Measurements from ENCODE around the gene NOD1.

The NOD1 gene

DNA sequence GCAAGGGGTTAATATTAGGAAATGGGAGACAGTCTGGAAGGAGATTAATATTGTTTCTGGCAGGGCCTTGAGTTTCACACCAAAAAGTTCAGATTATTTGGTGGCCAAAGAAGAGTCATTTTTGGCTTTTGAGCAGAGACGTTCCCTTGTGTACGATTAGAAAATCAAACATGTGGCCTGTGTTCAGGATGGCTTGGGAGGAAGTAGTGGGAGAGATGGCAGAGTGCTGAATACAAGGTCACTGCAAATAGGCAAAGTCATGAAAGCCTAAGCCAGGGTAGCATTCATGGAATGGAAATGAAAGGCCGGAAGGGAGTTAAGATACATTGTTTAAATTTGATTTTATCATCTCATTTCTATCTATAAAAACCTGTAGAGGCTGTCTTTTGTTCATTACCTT, 35.6 kb upstream of the NOD1 start:
- no peak for ATAC-seq
- TF ChIP-seq CSDC2 (CRISPR knock-in tag; IDR thresholded peaks at IDR 0.05) (no peak), ZFP30 (CRISPR knock-in tag; IDR thresholded peaks at IDR 0.05) (no peak), RARB (CRISPR knock-in tag; IDR thresholded peaks at IDR 0.05) (no peak), PPARA (CRISPR knock-in tag; IDR thresholded peaks at IDR 0.05; ENCODE audit: borderline replicate concordance) (no peak), GLIS3 (CRISPR knock-in tag; IDR thresholded peaks at IDR 0.05) (no peak)
- TF ChIP-seq, protein P1, sequence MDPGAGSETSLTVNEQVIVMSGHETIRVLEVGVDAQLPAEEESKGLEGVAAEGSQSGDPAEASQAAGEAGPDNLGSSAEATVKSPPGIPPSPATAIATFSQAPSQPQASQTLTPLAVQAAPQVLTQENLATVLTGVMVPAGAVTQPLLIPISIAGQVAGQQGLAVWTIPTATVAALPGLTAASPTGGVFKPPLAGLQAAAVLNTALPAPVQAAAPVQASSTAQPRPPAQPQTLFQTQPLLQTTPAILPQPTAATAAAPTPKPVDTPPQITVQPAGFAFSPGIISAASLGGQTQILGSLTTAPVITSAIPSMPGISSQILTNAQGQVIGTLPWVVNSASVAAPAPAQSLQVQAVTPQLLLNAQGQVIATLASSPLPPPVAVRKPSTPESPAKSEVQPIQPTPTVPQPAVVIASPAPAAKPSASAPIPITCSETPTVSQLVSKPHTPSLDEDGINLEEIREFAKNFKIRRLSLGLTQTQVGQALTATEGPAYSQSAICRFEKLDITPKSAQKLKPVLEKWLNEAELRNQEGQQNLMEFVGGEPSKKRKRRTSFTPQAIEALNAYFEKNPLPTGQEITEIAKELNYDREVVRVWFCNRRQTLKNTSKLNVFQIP (CRISPR knock-in tag; IDR thresholded peaks at IDR 0.05; ENCODE audit: borderline replicate concordance, low read depth) = no peak

DNA sequence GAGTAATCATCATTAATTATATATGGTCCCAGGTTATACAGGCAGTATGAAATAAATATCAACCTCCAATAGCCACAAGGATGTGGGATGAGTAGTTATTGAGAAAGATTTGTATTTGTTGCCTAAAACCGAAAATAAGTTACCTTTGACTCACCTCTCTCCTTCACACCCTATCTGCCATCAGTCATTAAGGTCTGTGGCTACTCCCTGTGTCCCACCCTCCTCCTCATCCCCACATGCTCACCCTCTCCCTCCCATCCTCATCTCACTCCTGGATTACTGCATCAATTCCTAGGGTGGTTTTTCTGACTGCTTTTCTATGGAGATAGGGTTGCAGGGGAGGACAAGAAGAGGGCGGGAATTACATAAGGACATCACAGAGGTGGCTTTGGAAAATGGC, 35.2 kb upstream of the NOD1 start:
- TF ChIP-seq TCF4 (CRISPR knock-in tag; IDR thresholded peaks at IDR 0.05; ENCODE audit: borderline replicate concordance) (no peak), ZNF565 (CRISPR knock-in tag; conservative IDR thresholded peaks at IDR 0.05; ENCODE audit: low read depth) (no peak), ARNTL (CRISPR knock-in tag; IDR thresholded peaks at IDR 0.05; ENCODE audit: borderline replicate concordance, low read depth) (no peak), RARB (CRISPR knock-in tag; IDR thresholded peaks at IDR 0.05) (no peak), TOX (CRISPR knock-in tag; IDR thresholded peaks at IDR 0.05; ENCODE audit: borderline replicate concordance) (no peak), ZC3H10 (CRISPR knock-in tag; IDR thresholded peaks at IDR 0.05) (no peak), ZNF70 (CRISPR knock-in tag; IDR thresholded peaks at IDR 0.05) (no peak), ESRRG (CRISPR knock-in tag; IDR thresholded peaks at IDR 0.05) (no peak), ISL1 (CRISPR knock-in tag; IDR thresholded peaks at IDR 0.05) (no peak), PPARA (CRISPR knock-in tag; IDR thresholded peaks at IDR 0.05; ENCODE audit: borderline replicate concordance) (no peak), SNAI2 (CRISPR knock-in tag; IDR thresholded peaks at IDR 0.05) (no peak), OSR1 (CRISPR knock-in tag; IDR thresholded peaks at IDR 0.05) (no peak), CSDC2 (CRISPR knock-in tag; IDR thresholded peaks at IDR 0.05) (no peak), ZFP3 (CRISPR knock-in tag; IDR thresholded peaks at IDR 0.05) (no peak), ZNF8 (CRISPR knock-in tag; IDR thresholded peaks at IDR 0.05) (no peak)
- TF ChIP-seq, protein P2, sequence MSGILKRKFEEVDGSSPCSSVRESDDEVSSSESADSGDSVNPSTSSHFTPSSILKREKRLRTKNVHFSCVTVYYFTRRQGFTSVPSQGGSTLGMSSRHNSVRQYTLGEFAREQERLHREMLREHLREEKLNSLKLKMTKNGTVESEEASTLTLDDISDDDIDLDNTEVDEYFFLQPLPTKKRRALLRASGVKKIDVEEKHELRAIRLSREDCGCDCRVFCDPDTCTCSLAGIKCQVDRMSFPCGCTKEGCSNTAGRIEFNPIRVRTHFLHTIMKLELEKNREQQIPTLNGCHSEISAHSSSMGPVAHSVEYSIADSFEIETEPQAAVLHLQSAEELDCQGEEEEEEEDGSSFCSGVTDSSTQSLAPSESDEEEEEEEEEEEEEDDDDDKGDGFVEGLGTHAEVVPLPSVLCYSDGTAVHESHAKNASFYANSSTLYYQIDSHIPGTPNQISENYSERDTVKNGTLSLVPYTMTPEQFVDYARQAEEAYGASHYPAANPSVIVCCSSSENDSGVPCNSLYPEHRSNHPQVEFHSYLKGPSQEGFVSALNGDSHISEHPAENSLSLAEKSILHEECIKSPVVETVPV (CRISPR knock-in tag; IDR thresholded peaks at IDR 0.05) = no peak
- TF ChIP-seq, protein P3, sequence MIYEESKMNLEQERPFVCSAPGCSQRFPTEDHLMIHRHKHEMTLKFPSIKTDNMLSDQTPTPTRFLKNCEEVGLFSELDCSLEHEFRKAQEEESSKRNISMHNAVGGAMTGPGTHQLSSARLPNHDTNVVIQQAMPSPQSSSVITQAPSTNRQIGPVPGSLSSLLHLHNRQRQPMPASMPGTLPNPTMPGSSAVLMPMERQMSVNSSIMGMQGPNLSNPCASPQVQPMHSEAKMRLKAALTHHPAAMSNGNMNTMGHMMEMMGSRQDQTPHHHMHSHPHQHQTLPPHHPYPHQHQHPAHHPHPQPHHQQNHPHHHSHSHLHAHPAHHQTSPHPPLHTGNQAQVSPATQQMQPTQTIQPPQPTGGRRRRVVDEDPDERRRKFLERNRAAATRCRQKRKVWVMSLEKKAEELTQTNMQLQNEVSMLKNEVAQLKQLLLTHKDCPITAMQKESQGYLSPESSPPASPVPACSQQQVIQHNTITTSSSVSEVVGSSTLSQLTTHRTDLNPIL (CRISPR knock-in tag; IDR thresholded peaks at IDR 0.05; ENCODE audit: low read depth) = no peak
- ATAC-seq = no peak

DNA sequence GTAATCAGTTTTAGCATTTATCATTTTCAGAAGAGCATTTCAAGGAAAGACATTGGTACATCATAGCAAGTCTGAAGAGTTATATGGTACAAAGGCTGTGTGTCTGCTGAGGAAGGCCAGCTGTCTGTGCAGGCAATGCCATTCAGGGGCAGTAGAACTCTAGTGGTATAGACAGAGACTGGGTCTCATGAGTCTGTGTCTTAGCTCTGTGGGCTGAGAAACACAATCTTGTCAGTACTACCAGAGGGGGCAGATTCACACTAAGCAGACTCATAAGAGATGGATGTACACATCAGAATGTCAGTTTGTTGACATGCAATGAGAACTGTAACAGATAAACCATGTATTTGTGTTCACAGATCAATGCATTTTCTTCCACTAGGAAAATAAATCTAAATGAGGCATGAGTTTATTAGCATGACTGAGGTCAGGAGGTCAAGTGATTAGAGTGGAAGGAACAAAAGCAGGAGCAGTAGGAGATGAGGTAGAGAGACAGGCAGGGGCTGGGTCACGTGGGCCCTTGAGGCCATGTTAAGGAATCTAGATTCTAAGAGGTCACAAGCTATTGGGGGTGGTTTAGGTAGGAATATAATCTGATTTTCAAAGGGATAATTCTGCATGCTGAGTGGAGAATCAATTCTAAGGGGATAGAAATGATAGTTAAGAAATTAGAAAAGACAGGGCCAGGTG, 33.5 kb upstream of the NOD1 start:
- peak; percentile 39; the same call in 1 of the 3 replicates for ATAC-seq
- TF ChIP-seq GLIS3 (CRISPR knock-in tag; IDR thresholded peaks at IDR 0.05) = no peak
- no peak for TF ChIP-seq RARB (CRISPR knock-in tag; IDR thresholded peaks at IDR 0.05)
- no peak for TF ChIP-seq SNAI2 (CRISPR knock-in tag; IDR thresholded peaks at IDR 0.05)
- TF ChIP-seq ZNF70 (CRISPR knock-in tag; IDR thresholded peaks at IDR 0.05) = no peak

DNA sequence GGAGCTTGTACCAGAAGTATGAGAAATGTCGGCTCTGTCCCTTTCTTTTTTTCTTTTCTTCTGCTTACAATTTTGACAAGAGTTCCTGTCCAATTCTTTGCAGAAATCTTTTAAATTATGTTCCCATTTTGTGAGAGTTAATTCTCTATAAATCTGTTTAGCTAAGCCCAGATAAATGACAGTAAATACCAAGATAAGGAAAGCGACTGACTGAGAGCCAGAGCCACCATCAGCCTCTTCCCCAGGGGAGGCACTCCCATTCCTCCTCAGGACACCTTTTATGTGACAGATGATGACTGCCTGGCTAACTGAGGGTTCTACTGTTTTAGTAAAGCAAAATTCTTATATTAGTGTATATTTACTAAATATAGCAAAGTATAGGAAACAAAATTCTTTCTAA, 32.9 kb upstream of the NOD1 start:
- no peak for ATAC-seq
- TF ChIP-seq ZNF70 (CRISPR knock-in tag; IDR thresholded peaks at IDR 0.05) (no peak), TCF4 (CRISPR knock-in tag; IDR thresholded peaks at IDR 0.05; ENCODE audit: borderline replicate concordance) (no peak), ZC3H10 (CRISPR knock-in tag; IDR thresholded peaks at IDR 0.05) (no peak), TOX (CRISPR knock-in tag; IDR thresholded peaks at IDR 0.05; ENCODE audit: borderline replicate concordance) (no peak), ISL1 (CRISPR knock-in tag; IDR thresholded peaks at IDR 0.05) (no peak), GLIS3 (CRISPR knock-in tag; IDR thresholded peaks at IDR 0.05) (no peak), ZFP3 (CRISPR knock-in tag; IDR thresholded peaks at IDR 0.05) (no peak), BACH2 (CRISPR knock-in tag; IDR thresholded peaks at IDR 0.05; ENCODE audit: borderline replicate concordance) (no peak)
